NCI-H510A treated with DMSO at 0.1 percent for 48 hours (cell line): ENCODE measurements around the gene DSTYK.

Experiments
- DNase-seq: peaks from one replicate; lab custom pipeline; 2025; lab: John Stamatoyannopoulos, UW

Gene DSTYK

DNA sequence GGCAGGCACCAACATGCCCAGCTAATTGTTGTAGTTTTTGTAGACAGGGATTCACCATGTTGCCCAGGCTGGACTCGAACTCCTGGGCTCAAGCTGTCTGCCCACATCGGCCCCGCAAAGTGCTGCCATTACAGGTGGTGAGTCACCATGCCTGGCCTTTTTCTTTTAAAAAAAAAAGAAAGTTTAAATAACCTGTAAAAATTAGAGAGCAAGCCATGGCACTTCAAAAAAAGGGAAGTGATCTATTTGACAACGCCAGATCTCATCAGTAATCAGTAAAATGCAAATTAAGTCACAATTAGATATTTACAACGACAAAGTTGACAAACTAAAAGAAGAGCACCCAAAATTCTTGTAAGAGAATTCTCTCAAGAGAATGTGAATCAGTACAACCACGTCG, 86.8 kb downstream of the DSTYK start:
- DNase-seq = no peak

DNA sequence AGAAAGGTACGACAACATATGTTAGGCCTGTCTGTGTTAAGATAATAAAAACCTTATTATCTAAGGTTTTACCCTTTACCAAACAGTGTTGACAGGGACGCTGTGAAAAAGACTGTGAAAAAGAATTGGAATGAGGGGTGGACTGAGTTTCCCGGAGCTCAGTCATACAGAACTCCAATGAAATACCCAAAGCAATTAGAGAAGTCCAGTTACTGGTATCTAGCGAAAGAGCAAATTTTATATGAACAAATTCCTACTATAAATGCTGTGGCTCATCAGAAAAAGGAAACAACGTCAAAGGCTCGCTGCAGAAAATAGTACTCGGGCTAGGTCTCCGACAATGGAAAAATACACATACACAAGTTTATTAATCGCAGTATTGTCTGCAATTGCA, 89.0 kb downstream of the DSTYK start:
- no peak for DNase-seq

- DNase-seq = peak; percentile 95
Measured at GRCh38 chr1:205121660-205122488, 89.6 kb downstream of the DSTYK start, which contains the start of gene RBBP5. RBBP5 (minus strand) TSS chr1:205121978; CDS start chr1:205121873, 105 bp downstream.

GRCh38 chr1:205118752-205119151, 92.8 kb downstream of the DSTYK start:
- DNase-seq = no peak

GRCh38 chr1:205111354-205111753, 100.1 kb downstream of the DSTYK start:
- no peak for DNase-seq

DNA sequence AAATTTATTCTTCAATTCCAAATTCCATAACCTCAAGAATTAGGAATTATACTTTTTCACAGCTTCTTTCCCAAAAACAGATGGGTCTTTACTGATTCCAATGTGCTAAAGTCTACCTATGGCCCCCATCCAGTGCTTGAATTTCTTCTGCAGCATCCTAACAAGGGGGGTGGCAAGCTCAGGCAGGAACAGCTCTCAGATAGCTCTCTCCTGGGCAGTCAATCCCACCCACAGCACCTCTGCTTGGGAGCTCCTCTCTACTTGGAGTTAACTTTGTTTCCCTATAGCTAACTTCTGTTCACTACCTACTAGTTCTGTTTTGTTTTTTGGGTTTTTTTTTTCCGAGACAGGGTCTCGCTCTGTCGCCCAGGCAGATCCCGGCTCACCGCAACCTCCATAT, 101.8 kb downstream of the DSTYK start:
- no peak for DNase-seq

GRCh38 chr1:205109269-205109668, 102.2 kb downstream of the DSTYK start:
- DNase-seq = no peak

GRCh38 chr1:205108464-205108863, 103.0 kb downstream of the DSTYK start:
- no peak for DNase-seq

- DNase-seq = no peak
Measured at GRCh38 chr1:205107327-205107726, 104.2 kb downstream of the DSTYK start.

DNA sequence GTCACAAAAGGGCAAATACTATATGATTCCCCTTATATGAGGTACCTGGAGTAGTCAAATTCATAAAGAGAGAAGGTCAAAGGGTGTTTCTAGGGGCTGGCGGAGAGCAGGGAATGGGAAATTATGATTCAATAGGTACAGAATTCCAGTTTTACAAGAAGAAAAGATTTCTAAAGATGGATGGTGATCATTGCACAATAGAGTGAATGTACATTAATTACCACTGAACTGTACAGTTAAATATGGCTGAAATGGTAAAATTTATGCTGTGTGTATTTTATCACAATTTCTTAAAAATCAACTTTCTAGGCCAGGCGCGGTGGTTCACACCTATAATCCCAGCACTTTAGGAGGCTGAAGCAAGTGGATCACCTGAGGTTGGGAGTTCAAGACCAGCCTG, 109.1 kb downstream of the DSTYK start:
- no peak for DNase-seq

DNA sequence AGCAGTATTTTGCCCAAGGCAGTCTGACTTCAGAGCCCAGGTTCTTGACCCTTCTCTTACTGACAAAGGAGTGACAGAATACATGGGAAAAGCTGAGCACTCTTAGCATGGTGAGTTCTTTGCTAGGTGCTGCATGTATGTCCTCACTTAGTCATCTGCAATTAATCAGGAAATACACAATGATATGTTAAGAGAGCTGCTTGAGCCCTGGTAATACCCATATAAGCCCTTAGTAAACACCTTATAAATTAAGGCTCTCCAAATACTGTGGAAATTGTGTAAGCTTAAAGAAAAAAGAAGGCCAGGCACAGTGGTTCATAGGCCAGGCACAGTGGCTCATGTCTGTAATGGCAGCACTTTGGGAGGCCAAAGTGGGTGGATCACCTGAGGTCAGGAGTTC, 113.3 kb downstream of the DSTYK start:
- no peak for DNase-seq

- no peak for DNase-seq
Measured at GRCh38 chr1:205095422-205095821, 116.1 kb downstream of the DSTYK start.
